CD14-positive monocyte (primary cell): ENCODE results near the gene GPATCH3. TPM values are rescaled to one million over a fixed set of nuclear protein-coding genes. Genes with fewer than 3 reads are reported as not detected.
"Not testable (repeated sequence)": the region's sequence is repeated elsewhere in the genome, so short reads cannot be mapped to it uniquely, and the experiment has no call there.

ENCODE experiments used
- DNase-seq, 3 donors: peaks; one replicate each; pipeline ENCODE4 v3.0.0-alpha.2; 2011 to 2022
- H2AFZ ChIP-seq: 2 replicates; pipeline ENCODE4 v1.6.0; 2012; ENCODE audit warnings: mild to moderate bottlenecking, low read depth, low read length, inconsistent platforms; ENCODE audit not compliant: insufficient read depth, poor library complexity, severe bottlenecking
- H3K27ac ChIP-seq, 2 donors: 1 replicate in 1 of 2; 2 replicates in 1 of 2; pipeline ENCODE4 v1.5.1; 2012 to 2013; ENCODE audit warnings: low read length in 2 of 2, control low read depth in 1 of 2, inconsistent platforms in 1 of 2, low read depth in 1 of 2, mild to moderate bottlenecking in 1 of 2
- H3K27me3 ChIP-seq, 2 donors: one replicate each; pipeline versions ENCODE4 v1.6.0 to v1.6.1; 2011 to 2013; ENCODE audit warnings: low read length in 2 of 2; ENCODE audit not compliant: control insufficient read depth in 2 of 2, insufficient read depth in 2 of 2
- H3K36me3 ChIP-seq, 2 donors: replicated peaks in 1 of 2; 1 replicate in 1 of 2; 2 replicates in 1 of 2; pipeline versions ENCODE4 v1.5.1 to v1.6.1; 2012 to 2013; ENCODE audit warnings: low read length in 2 of 2, control low read depth in 1 of 2, inconsistent platforms in 1 of 2, mild to moderate bottlenecking in 1 of 2; ENCODE audit not compliant: insufficient read depth in 2 of 2, control insufficient read depth in 1 of 2
- H3K4me1 ChIP-seq, 2 donors: 1 replicate in 1 of 2; 2 replicates in 1 of 2; pipeline versions ENCODE4 v1.5.1 to v1.6.1; 2012 to 2013; ENCODE audit warnings: low read length in 2 of 2, control low read depth in 1 of 2, inconsistent platforms in 1 of 2, mild to moderate bottlenecking in 1 of 2, moderate library complexity in 1 of 2; ENCODE audit not compliant: insufficient read depth in 2 of 2, control insufficient read depth in 1 of 2
- H3K4me2 ChIP-seq: replicated peaks from 2 replicates; pipeline ENCODE3; 2012; ENCODE audit warnings: low read length, moderate library complexity, mild to moderate bottlenecking; ENCODE audit not compliant: poor library complexity, severe bottlenecking; ENCODE audit errors: extremely low read depth
- H3K4me3 ChIP-seq, 3 experiments: fragments of 200-600 bp in 1 of 3; sonication (generic) in 1 of 3; replicated peaks in 1 of 3; 1 replicate in 2 of 3; 2 replicates in 1 of 3; pipeline ENCODE4 v1.5.1; 2011 to 2013; ENCODE audit warnings: low read length in 3 of 3, mild to moderate bottlenecking in 3 of 3, control low read depth in 2 of 3, low read depth in 2 of 3, inconsistent platforms in 1 of 3, moderate library complexity in 1 of 3
- H3K79me2 ChIP-seq: 2 replicates; pipeline ENCODE4 v1.6.0; 2012; ENCODE audit warnings: mild to moderate bottlenecking, control low read depth, inconsistent platforms, low read length, moderate library complexity; ENCODE audit not compliant: insufficient read depth
- H3K9ac ChIP-seq: 2 replicates; pipeline ENCODE4 v1.6.0; 2017; ENCODE audit warnings: low read length, mild to moderate bottlenecking; ENCODE audit not compliant: insufficient read depth, poor library complexity, severe bottlenecking
- H3K9me3 ChIP-seq, 2 donors: replicated peaks in 1 of 2; 1 replicate in 1 of 2; 2 replicates in 1 of 2; pipeline versions ENCODE4 v1.5.1 to v1.6.1; 2012 to 2013; ENCODE audit warnings: low read length in 2 of 2, control low read depth in 1 of 2; ENCODE audit not compliant: control insufficient read depth in 1 of 2, insufficient read depth in 1 of 2
- H4K20me1 ChIP-seq: 2 replicates; pipeline ENCODE4 v1.6.0; 2012; ENCODE audit warnings: mild to moderate bottlenecking, low read length, control low read depth, moderate library complexity; ENCODE audit not compliant: insufficient read depth
- H3K27ac Mint-ChIP-seq, 7 donors: one replicate each; pipeline ENCODE4 v1.8.0; 2020; ENCODE audit warnings: mild to moderate bottlenecking in 7 of 7, mixed read lengths in 7 of 7, moderate library complexity in 6 of 7, inconsistent platforms in 2 of 7
- H3K27me3 Mint-ChIP-seq, 3 donors: one replicate each; pipeline ENCODE4 v1.8.0; 2021 to 2022; ENCODE audit warnings: low read depth in 3 of 3, mild to moderate bottlenecking in 3 of 3, mixed read lengths in 3 of 3, moderate library complexity in 3 of 3, inconsistent platforms in 1 of 3
- H3K36me3 Mint-ChIP-seq, 2 donors: one replicate each; pipeline ENCODE4 v1.8.0; 2020; ENCODE audit warnings: mixed read lengths in 2 of 2, inconsistent platforms in 1 of 2, mild to moderate bottlenecking in 1 of 2
- H3K4me1 Mint-ChIP-seq: one replicate; pipeline ENCODE4 v1.8.0; 2020; ENCODE audit warnings: mild to moderate bottlenecking, mixed read lengths
- H3K4me3 Mint-ChIP-seq, 2 donors: one replicate each; pipeline ENCODE4 v1.8.0; 2020; ENCODE audit warnings: mild to moderate bottlenecking in 2 of 2, mixed read lengths in 2 of 2, moderate library complexity in 1 of 2
- H3K9me3 Mint-ChIP-seq, 7 donors: one replicate each; pipeline ENCODE4 v1.8.0; 2020 to 2022; ENCODE audit warnings: mixed read lengths in 7 of 7, mild to moderate bottlenecking in 6 of 7, moderate library complexity in 6 of 7, inconsistent platforms in 2 of 7
- CTCF ChIP-seq: fragments of 200-600 bp; IDR thresholded peaks from one replicate; pipeline ENCODE4 v1.8.0; 2022; ENCODE audit warnings: antibody characterized with exemption, mild to moderate bottlenecking
- WGBS: methylation state at CpG from one replicate; pipeline ENCODE4 v1.1.5; 2013; ENCODE audit warnings: missing lambda C conversion rate; ENCODE audit not compliant: insufficient coverage; 5-methylcytosine and 5-hydroxymethylcytosine counted together
- intact Hi-C, 2 donors: fragments of 100-400 bp; cut with micrococcal nuclease; formaldehyde crosslinking; loops; one replicate each; pipeline versions ENCODE4 v1.15.0 to v1.15.1; 2023
- polyA plus RNA-seq, 3 donors: library from polyadenylated mRNA; depleted of rRNA in 1 of 3; unstranded in 2 of 3; stranded (reverse) in 1 of 3; fragments of 300-500 nt in 2 of 3; fragments of >200 nt in 1 of 3; fragmentation: Illumina TruSeq in 2 of 3; gene quantifications; 1 replicate in 2 of 3; 2 replicates in 1 of 3; pipeline ENCODE4 v1.2.3, GENCODE V29; 2012 to 2021

GPATCH3 gene
- polyA plus RNA-seq, 3 donors: 8.2 to 11.8 (median 10.7) TPM

GRCh38 chr1:26848941-26849774 is 51.1 kb downstream of the GPATCH3 start:
- peak in 1 of 3 donors; percentile 4 for DNase-seq
- no peaks in the 10 kb centered on the region for H3K79me2 ChIP-seq
- H3K9me3 Mint-ChIP-seq: no peaks in the 10 kb centered on the region
- H2AFZ ChIP-seq: no peak overlapping the region
- H3K4me2 ChIP-seq: no peak overlapping the region
- peaks cover 66 to 81% of the 10 kb centered on the region in 2 donors for H3K36me3 ChIP-seq
- H3K4me1 ChIP-seq: no peaks in the 10 kb centered on the region
- peaks cover 0 to 2% (median 0%) of the 10 kb centered on the region in 3 donors for H3K27me3 Mint-ChIP-seq
- H3K4me3 ChIP-seq: no peak overlapping the region
- peaks cover 5% of the 10 kb centered on the region for H3K4me1 Mint-ChIP-seq
- H3K9me3 ChIP-seq: no peaks in the 10 kb centered on the region
- no peak overlapping the region for H3K27ac ChIP-seq
- WGBS: 95% methylated on average over 10 of the region's 10 CpGs
- H4K20me1 ChIP-seq: peaks cover 20% of the 10 kb centered on the region
- H3K4me3 Mint-ChIP-seq: no peak overlapping the region
- TF ChIP-seq CTCF: no peak
- intact Hi-C loops: no loop called here
- H3K9ac ChIP-seq: no peak overlapping the region
- H3K27ac Mint-ChIP-seq: no peak overlapping the region
- H3K36me3 Mint-ChIP-seq: peaks cover 71 to 86% of the 10 kb centered on the region in 2 donors
- H3K27me3 ChIP-seq: no peaks in the 10 kb centered on the region

- H3K4me1 ChIP-seq: no peaks in the 10 kb centered on the region
- H3K27me3 ChIP-seq: no peaks in the 10 kb centered on the region
- intact Hi-C loops: no loop called here
- peaks cover 60 to 81% of the 10 kb centered on the region in 2 donors for H3K36me3 ChIP-seq
- Mint-ChIP-seq H3K27me3 (peaks cover 0 to 2% (median 0%) of the 10 kb centered on the region in 3 donors), H3K4me1 (peaks cover 5% of the 10 kb centered on the region), H3K4me3 (no peak overlapping the region), H3K9me3 (no peaks in the 10 kb centered on the region), H3K27ac (peak overlapping the region in 3 of 7 donors; percentile 15 to 55 (median 46)), H3K36me3 (peaks cover 73 to 86% of the 10 kb centered on the region in 2 donors)
- no peaks in the 10 kb centered on the region for H3K79me2 ChIP-seq
- H3K9ac ChIP-seq: no peak overlapping the region
- no peak for TF ChIP-seq CTCF
- H3K9me3 ChIP-seq: no peaks in the 10 kb centered on the region
- no peak overlapping the region for H2AFZ ChIP-seq
- WGBS: 91% methylated on average over 9 of the region's 10 CpGs
- no peak overlapping the region for H3K4me3 ChIP-seq
- no peak overlapping the region for H3K4me2 ChIP-seq
- peaks cover 14% of the 10 kb centered on the region for H4K20me1 ChIP-seq
- peak in 1 of 3 donors; percentile 1 for DNase-seq
- H3K27ac ChIP-seq: no peak overlapping the region
Measured at GRCh38 chr1:26848499-26848898, 51.8 kb downstream of the GPATCH3 start.

- H3K9ac ChIP-seq, DNase-seq, H3K4me3 ChIP-seq, H3K4me3 Mint-ChIP-seq, H3K27me3 ChIP-seq, H3K27ac ChIP-seq, H3K4me2 ChIP-seq, H2AFZ ChIP-seq, H3K9me3 ChIP-seq, H3K9me3 Mint-ChIP-seq, H3K4me1 ChIP-seq, H4K20me1 ChIP-seq, H3K27me3 Mint-ChIP-seq, H3K79me2 ChIP-seq, intact Hi-C loops, H3K4me1 Mint-ChIP-seq: not testable (repeated sequence)
- peaks cover 60 to 81% of the 10 kb centered on the region in 2 donors for H3K36me3 ChIP-seq
- H3K36me3 Mint-ChIP-seq: peaks cover 69 to 86% of the 10 kb centered on the region in 2 donors
- WGBS: 98% methylated on average over 5 of the region's 6 CpGs
- H3K27ac Mint-ChIP-seq: peak overlapping the region in 1 of 7 donors; percentile 72
Measured at GRCh38 chr1:26847826-26848225, 52.4 kb downstream of the GPATCH3 start.
